HCT116 (cell line): ENCODE results near the gene HTRA2. TPM values are rescaled to one million over a fixed set of nuclear protein-coding genes. Genes with fewer than 3 reads are reported as not detected.

Experiments used
- ATAC-seq: fragments of 200-7000 bp; cut with Tn5 transposase; 2 replicates; pipeline ENCODE4 v1.9.1; 2020; ENCODE audit warnings: mild to moderate bottlenecking, moderate library complexity
- BruUV-seq: library from RNA; stranded (reverse); fragments of 400-500 nt; replicated peaks from 2 replicates; lab custom pipeline; 2021; lab: Mats Ljungman, UMichigan
- CTCF ChIA-PET: fragments of 300-600 bp; sonication (Branson Sonifier 250); formaldehyde crosslinking; loops from one replicate; lab custom pipeline; 2021; ENCODE audit warnings: antibody characterized with exemption; lab: Charles Lee
- POLR2A ChIA-PET: fragments of 300-600, 350-600 bp; sonication (Branson Sonifier 250); formaldehyde crosslinking; loops from one replicate; lab custom pipeline; 2021; ENCODE audit warnings: antibody characterized with exemption; lab: Charles Lee
- RAD21 ChIA-PET, 2 experiments: fragments of 300-600 bp; sonication (Branson Sonifier 250); formaldehyde crosslinking; loops; one replicate each; lab custom pipeline; 2023; ENCODE audit warnings: low total read pairs in 2 of 2; ENCODE audit not compliant: uncharacterized antibody in 2 of 2, unreplicated experiment in 2 of 2, low non-redundant PET in 1 of 2; lab: Charles Lee
- DNase-seq: peaks from one replicate; pipeline ENCODE4 v3.0.0-alpha.2; 2010; ENCODE audit warnings: low read depth, low spot score
- H2AFZ ChIP-seq: fragments of 200-600 bp; shearing (Covaris generic), sonication (generic); 2 replicates; pipeline ENCODE4 v1.6.1; 2017; ENCODE audit warnings: low read depth, mixed run types, mixed read lengths, antibody characterized with exemption, low read length; ENCODE audit not compliant: poor library complexity, severe bottlenecking
- H3K27ac ChIP-seq: 2 replicates; pipeline ENCODE4 v1.5.1; 2012; ENCODE audit warnings: low read depth, low read length
- H3K27me3 ChIP-seq: fragments of 200-600 bp; sonication (generic); 2 replicates; pipeline ENCODE4 v1.6.1; 2016; ENCODE audit warnings: mixed run types, low read length, mixed read lengths; ENCODE audit not compliant: insufficient read depth
- H3K36me3 ChIP-seq, 2 experiments: fragments of 200-500 bp in 1 of 2; fragments of 200-600 bp in 1 of 2; sonication (Bioruptor generic) in 1 of 2; sonication (generic) in 1 of 2; 2 replicates each; pipeline versions ENCODE4 v1.5.1 to v1.6.1; 2014 to 2016; ENCODE audit warnings: low read length in 2 of 2, inconsistent platforms in 1 of 2, mixed read lengths in 1 of 2, mixed run types in 1 of 2; ENCODE audit not compliant: insufficient read depth in 2 of 2, control insufficient read depth in 1 of 2
- H3K4me1 ChIP-seq, 2 experiments: fragments of 200-600 bp in 1 of 2; sonication (generic) in 1 of 2; 2 replicates each; pipeline versions ENCODE4 v1.5.1 to v1.6.1; 2012 to 2017; ENCODE audit warnings: low read length in 2 of 2, inconsistent platforms in 1 of 2, mild to moderate bottlenecking in 1 of 2, mixed read lengths in 1 of 2, mixed run types in 1 of 2, moderate library complexity in 1 of 2; ENCODE audit not compliant: insufficient read depth in 2 of 2, control insufficient read depth in 1 of 2
- H3K4me2 ChIP-seq: fragments of 200-600 bp; sonication (generic); 2 replicates; pipeline ENCODE4 v1.6.1; 2017; ENCODE audit warnings: mixed run types, low read length, mixed read lengths
- H3K4me3 ChIP-seq, 2 experiments: fragments of 200-600 bp in 1 of 2; sonication (generic) in 1 of 2; replicated peaks in 1 of 2; 2 replicates each; pipeline ENCODE4 v1.5.1; 2011 to 2016; ENCODE audit warnings: low read length in 2 of 2, control low read depth in 1 of 2, low read depth in 1 of 2, mild to moderate bottlenecking in 1 of 2, mixed read lengths in 1 of 2, mixed run types in 1 of 2
- H3K79me2 ChIP-seq: fragments of 200-600 bp; sonication (generic); 2 replicates; pipeline ENCODE4 v1.6.1; 2017; ENCODE audit warnings: mild to moderate bottlenecking, mixed run types, low read length, moderate library complexity, mixed read lengths; ENCODE audit not compliant: insufficient read depth
- H3K9ac ChIP-seq: fragments of 200-600 bp; sonication (generic); 2 replicates; pipeline ENCODE4 v1.6.1; 2016; ENCODE audit warnings: low read length, mixed read lengths
- H3K9me2 ChIP-seq: fragments of 200-600 bp; sonication (generic), shearing (Covaris generic); 2 replicates; pipeline ENCODE4 v1.6.1; 2017; ENCODE audit warnings: mixed run types, mild to moderate bottlenecking, moderate library complexity; ENCODE audit not compliant: insufficient read depth
- H3K9me3 ChIP-seq, 2 experiments: fragments of 200-500 bp in 1 of 2; fragments of 200-600 bp in 1 of 2; sonication (Bioruptor generic) in 1 of 2; sonication (generic) in 1 of 2; 2 replicates each; pipeline ENCODE4 v1.6.1; 2014 to 2017; ENCODE audit warnings: low read length in 2 of 2, mixed read lengths in 2 of 2, inconsistent platforms in 1 of 2, low read depth in 1 of 2, mild to moderate bottlenecking in 1 of 2, mixed run types in 1 of 2, moderate library complexity in 1 of 2; ENCODE audit not compliant: control insufficient read depth in 1 of 2, insufficient read depth in 1 of 2
- H4K20me1 ChIP-seq: fragments of 200-600 bp; sonication (generic), shearing (Covaris generic); 2 replicates; pipeline ENCODE4 v1.6.1; 2017; ENCODE audit warnings: mixed run types, mild to moderate bottlenecking, moderate library complexity; ENCODE audit not compliant: insufficient read depth
- EZH2 ChIP-seq: fragments of 200-600 bp; sonication (generic); IDR thresholded peaks from 2 replicates; pipeline ENCODE4 v1.6.1; 2017; ENCODE audit warnings: antibody characterized with exemption, mixed run types
- FOSL1 ChIP-seq: IDR thresholded peaks from 2 replicates; pipeline ENCODE4 v1.6.1; 2012; ENCODE audit warnings: low read depth
- JUND ChIP-seq: IDR thresholded peaks from 2 replicates; pipeline ENCODE4 v1.6.1; 2012
- POLR2A ChIP-seq: IDR thresholded peaks from 2 replicates; pipeline ENCODE4 v1.7.0; 2011; ENCODE audit warnings: borderline replicate concordance; ENCODE audit not compliant: insufficient read depth, insufficient read length; ENCODE audit errors: extremely low read depth
- POLR2AphosphoS5 ChIP-seq: IDR thresholded peaks from 2 replicates; pipeline ENCODE4 v1.6.1; 2011; ENCODE audit warnings: mild to moderate bottlenecking, low read depth, low read length, moderate library complexity
- SP1 ChIP-seq: IDR thresholded peaks from 2 replicates; pipeline ENCODE4 v1.6.1; 2012; ENCODE audit warnings: low read depth
- TCF7L2 ChIP-seq: IDR thresholded peaks from 2 replicates; pipeline ENCODE4 v1.7.0; 2011; ENCODE audit warnings: borderline replicate concordance, inconsistent platforms; ENCODE audit not compliant: insufficient read depth, insufficient read length; ENCODE audit errors: extremely low read depth
- YY1 ChIP-seq: IDR thresholded peaks from 2 replicates; pipeline ENCODE4 v1.6.1; 2011; ENCODE audit warnings: low read length, low read depth, moderate library complexity, mild to moderate bottlenecking; ENCODE audit not compliant: insufficient replicate concordance; ENCODE audit errors: extremely low read depth
- ZFX ChIP-seq: fragments of 450-650 bp; IDR thresholded peaks from 2 replicates; pipeline ENCODE4 v1.6.1; 2017
- ZNF274 ChIP-seq: fragments of 200-500 bp; sonication (Bioruptor generic); IDR thresholded peaks from 2 replicates; pipeline ENCODE4 v1.6.1; 2014; ENCODE audit warnings: mild to moderate bottlenecking, low read depth, low read length, inconsistent platforms
- intact Hi-C: fragments of 100-400 bp; cut with micrococcal nuclease; formaldehyde crosslinking; loops from 2 replicates; pipeline ENCODE4 v1.10.0; 2022
- total RNA-seq: library from RNA; stranded (reverse); gene quantifications from one replicate; pipeline ENCODE4 v1.2.1, GENCODE V29; 2021; ENCODE audit not compliant: unreplicated experiment
- TF ChIP-seq, protein P1 (sequence below): IDR thresholded peaks from 2 replicates; pipeline ENCODE4 v1.6.1; 2012

The HTRA2 gene
- total RNA-seq, 1 experiment from 2014 or later: 36.2 TPM

DNA sequence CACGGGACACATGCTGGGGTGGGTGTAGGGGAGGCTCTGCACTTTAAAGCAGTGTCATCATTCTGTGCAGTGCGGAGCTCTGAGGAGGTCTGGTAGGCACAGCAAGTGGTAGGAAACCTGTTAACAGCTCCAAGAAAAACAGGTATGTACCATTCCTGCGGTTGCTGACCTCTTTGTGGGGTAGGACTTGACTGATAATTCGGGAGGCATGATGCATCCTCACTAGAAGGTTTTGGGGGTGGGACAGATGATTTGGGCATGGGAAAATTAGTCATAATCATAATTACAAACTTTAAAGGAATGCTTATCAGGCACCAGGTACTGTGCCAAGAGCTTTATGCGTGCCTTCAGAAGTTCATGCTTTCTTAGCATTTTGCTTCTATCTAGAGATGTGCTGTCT lies 34.5 kb downstream of the HTRA2 start:
- intact Hi-C loops: no loop called here
- Histone ChIP-seq H3K79me2 (no peaks in the 10 kb centered on the region), H3K9me3 (no peaks in the 10 kb centered on the region), H3K36me3 (0 out of 4 replicates have a peak, but pooled peaks cover 0 to 3% of the 10 kb centered on the region in 2 experiments), H2AFZ (no peak overlapping the region), H3K27ac (no peak overlapping the region), H3K4me3 (no peak overlapping the region), H3K4me2 (no peak overlapping the region), H3K9ac (no peak overlapping the region), H3K27me3 (no peaks in the 10 kb centered on the region)
- ChIA-PET CTCF (no interaction called here), POLR2A (no interaction called here), RAD21 (no interaction called here)
- DNase-seq (no peak), ATAC-seq (no peak)
- BruUV-seq: no TSS peak
- TF ChIP-seq JUND (no peak), YY1 (no peak), SP1 (no peak), TCF7L2 (no peak), ZFX (no peak), POLR2A (no peak), FOSL1 (no peak), POLR2AphosphoS5 (no peak), ZNF274 (no peak), EZH2 (no peak)
- TF ChIP-seq, protein P1, sequence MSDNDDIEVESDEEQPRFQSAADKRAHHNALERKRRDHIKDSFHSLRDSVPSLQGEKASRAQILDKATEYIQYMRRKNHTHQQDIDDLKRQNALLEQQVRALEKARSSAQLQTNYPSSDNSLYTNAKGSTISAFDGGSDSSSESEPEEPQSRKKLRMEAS: no peak
- TF ChIP-seq, all 23 proteins: peak for 0
- no peaks in the 10 kb centered on the region for H4K20me1 ChIP-seq
- H3K9me2 ChIP-seq: no peaks in the 10 kb centered on the region
- peaks cover 0 to 18% of the 10 kb centered on the region in 2 experiments; a peak in 1 of 4 replicates for H3K4me1 ChIP-seq
